ENCODE measurements around the gene SLC26A11. TPM values are rescaled to one million over a fixed set of nuclear protein-coding genes. Genes with fewer than 3 reads are reported as not detected.

The SLC26A11 gene
- total RNA-seq, 4 donors from 2014 or later = 13.2 to 24.7 (median 17.0) TPM

DNA sequence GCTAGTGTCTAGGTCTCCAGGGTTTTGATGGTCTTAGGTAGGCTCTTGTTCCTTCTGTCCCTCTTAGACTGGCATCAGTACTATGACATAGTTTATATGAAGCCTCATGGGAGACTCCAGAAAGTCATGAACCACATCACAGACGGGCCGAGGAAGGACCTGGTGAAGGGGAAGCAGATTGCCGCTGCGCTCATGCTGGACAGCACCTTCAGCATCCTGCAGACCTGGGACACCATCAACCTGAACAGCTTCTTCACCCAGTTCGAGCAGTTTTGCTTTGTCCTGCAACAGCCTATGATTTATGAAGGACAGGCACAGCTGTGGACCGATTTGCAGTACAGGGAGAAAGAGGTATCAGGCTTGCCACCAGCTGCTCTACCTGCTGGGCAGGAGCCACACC is 74.4 kb downstream of the SLC26A11 start:
- in situ Hi-C loops (cut with MboI; ENCODE audit: low pct_ligation_motif_present in 1 of 4, low pct_unique_long_range_greater_than_20kb in 1 of 4, low sequenced_read_pairs in 3 of 4) = no loop called here
- WGBS, 2 donors (ENCODE audit: low coverage in 1 of 2) = 81 to 90% methylated on average over 2 to 6 of the region's 6 CpGs
- no peak for DNase-seq
- TF ChIP-seq POLR2AphosphoS5 (IDR thresholded peaks at IDR 0.05) (no peak), POLR2A (IDR thresholded peaks at IDR 0.05) (no peak), EP300 (IDR thresholded peaks at IDR 0.05; ENCODE audit: low read depth) (no peak)
- TF ChIP-seq, protein P1, sequence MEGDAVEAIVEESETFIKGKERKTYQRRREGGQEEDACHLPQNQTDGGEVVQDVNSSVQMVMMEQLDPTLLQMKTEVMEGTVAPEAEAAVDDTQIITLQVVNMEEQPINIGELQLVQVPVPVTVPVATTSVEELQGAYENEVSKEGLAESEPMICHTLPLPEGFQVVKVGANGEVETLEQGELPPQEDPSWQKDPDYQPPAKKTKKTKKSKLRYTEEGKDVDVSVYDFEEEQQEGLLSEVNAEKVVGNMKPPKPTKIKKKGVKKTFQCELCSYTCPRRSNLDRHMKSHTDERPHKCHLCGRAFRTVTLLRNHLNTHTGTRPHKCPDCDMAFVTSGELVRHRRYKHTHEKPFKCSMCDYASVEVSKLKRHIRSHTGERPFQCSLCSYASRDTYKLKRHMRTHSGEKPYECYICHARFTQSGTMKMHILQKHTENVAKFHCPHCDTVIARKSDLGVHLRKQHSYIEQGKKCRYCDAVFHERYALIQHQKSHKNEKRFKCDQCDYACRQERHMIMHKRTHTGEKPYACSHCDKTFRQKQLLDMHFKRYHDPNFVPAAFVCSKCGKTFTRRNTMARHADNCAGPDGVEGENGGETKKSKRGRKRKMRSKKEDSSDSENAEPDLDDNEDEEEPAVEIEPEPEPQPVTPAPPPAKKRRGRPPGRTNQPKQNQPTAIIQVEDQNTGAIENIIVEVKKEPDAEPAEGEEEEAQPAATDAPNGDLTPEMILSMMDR (IDR thresholded peaks at IDR 0.05) = no peak
- H3K27ac ChIP-seq = no peak overlapping the region
- no peaks in the 10 kb centered on the region for H3K9me3 ChIP-seq
- intact Hi-C loops (cut with DNase I; ENCODE audit: low total_unique reads) = no loop called here
- no peaks in the 10 kb centered on the region for H3K27me3 ChIP-seq
- no peaks in the 10 kb centered on the region for H3K4me1 ChIP-seq
- peaks cover 0 to 72% (median 34%) of the 10 kb centered on the region in 4 donors for H3K36me3 ChIP-seq
- H3K4me3 ChIP-seq = no peak overlapping the region

DNA sequence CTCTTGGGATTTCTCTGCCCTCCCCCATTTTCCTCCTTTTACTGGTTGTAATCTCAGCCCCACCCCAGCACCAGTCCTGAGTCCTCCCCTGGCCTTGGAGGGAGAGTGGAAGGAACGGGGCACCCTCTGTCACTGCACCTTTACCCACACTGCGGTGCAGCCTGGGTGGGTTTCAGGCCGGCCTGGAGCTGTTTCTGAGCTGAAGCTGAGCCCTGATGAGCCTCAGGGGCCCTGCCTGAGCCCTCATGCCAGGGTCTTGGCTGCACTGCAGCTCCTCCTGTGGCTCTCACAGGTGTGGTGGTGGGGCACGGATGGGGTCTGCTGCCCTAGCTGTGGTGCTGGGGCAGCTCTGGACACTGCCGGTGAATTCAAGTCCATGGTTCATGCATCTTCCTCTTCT is 74.9 kb downstream of the SLC26A11 start:
- H3K27ac ChIP-seq = no peak overlapping the region
- TF ChIP-seq, protein P1 (IDR thresholded peaks at IDR 0.05) = no peak
- TF ChIP-seq EP300 (IDR thresholded peaks at IDR 0.05; ENCODE audit: low read depth) = no peak
- TF ChIP-seq POLR2AphosphoS5 (IDR thresholded peaks at IDR 0.05) = no peak
- TF ChIP-seq POLR2A (IDR thresholded peaks at IDR 0.05) = no peak
- no peaks in the 10 kb centered on the region for H3K27me3 ChIP-seq
- in situ Hi-C loops (cut with MboI; ENCODE audit: low pct_ligation_motif_present in 1 of 4, low pct_unique_long_range_greater_than_20kb in 1 of 4, low sequenced_read_pairs in 3 of 4) = no loop called here
- H3K9me3 ChIP-seq = no peaks in the 10 kb centered on the region
- 80 to 92% methylated on average over 2 to 5 of the region's 5 CpGs for WGBS, 2 donors (ENCODE audit: low coverage in 1 of 2)
- H3K36me3 ChIP-seq = peaks cover 0 to 72% (median 32%) of the 10 kb centered on the region in 4 donors
- no peak overlapping the region for H3K4me3 ChIP-seq
- H3K4me1 ChIP-seq = no peaks in the 10 kb centered on the region
- no peak for DNase-seq
- intact Hi-C loops (cut with DNase I; ENCODE audit: low total_unique reads) = no loop called here

DNA sequence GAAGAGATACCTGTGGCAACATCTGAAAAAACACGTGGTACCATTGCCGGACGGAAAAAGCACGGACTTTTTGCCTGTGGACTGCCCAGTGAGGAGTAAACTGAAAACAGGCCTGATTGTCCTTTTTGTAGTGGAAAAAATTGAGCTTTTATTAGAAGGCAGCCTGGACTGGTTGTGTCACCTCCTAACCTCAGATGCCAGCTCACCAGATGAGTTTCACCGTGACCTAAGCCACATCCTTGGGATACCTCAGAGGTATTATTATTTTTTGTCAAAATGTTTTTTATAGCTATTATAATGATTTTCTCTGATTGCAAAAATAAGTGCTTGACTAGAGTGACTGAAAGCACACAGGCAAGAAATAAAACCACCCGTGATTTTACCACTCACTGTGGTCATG is 75.3 kb downstream of the SLC26A11 start:
- intact Hi-C loops (cut with DNase I; ENCODE audit: low total_unique reads) = no loop called here
- Histone ChIP-seq H3K4me3 (no peak overlapping the region), H3K27ac (no peak overlapping the region), H3K9me3 (no peaks in the 10 kb centered on the region), H3K4me1 (no peaks in the 10 kb centered on the region), H3K27me3 (no peaks in the 10 kb centered on the region), H3K36me3 (peaks cover 0 to 76% (median 31%) of the 10 kb centered on the region in 4 donors)
- DNase-seq = no peak
- WGBS, 2 donors (ENCODE audit: low coverage in 1 of 2) = 89 to 100% methylated on average over 5 to 6 of the region's 6 CpGs
- in situ Hi-C loops (cut with MboI; ENCODE audit: low pct_ligation_motif_present in 1 of 4, low pct_unique_long_range_greater_than_20kb in 1 of 4, low sequenced_read_pairs in 3 of 4) = no loop called here
- TF ChIP-seq POLR2A (IDR thresholded peaks at IDR 0.05) = no peak
- no peak for TF ChIP-seq POLR2AphosphoS5 (IDR thresholded peaks at IDR 0.05)
- no peak for TF ChIP-seq EP300 (IDR thresholded peaks at IDR 0.05; ENCODE audit: low read depth)
- TF ChIP-seq, protein P1 (IDR thresholded peaks at IDR 0.05) = no peak

DNA sequence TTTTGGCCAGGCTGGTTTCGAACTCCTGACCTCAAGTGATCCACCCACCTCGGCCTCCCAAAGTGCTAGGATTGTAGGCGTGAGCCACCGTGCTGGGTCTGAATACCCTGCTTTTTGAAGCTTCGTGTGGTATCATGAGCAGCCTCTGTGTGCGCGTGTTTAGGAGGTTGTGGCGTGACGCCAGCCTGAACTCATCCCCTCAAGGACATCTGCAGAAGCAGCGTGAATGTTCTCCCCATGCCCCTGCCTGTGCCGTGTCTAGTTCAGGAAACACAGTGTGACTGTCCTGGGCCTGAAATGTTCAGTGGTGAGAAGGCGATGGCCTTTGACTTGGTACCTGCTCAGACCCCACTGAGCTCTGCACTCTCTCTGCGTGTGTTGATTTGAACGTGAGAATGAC is 76.0 kb downstream of the SLC26A11 start:
- no peak overlapping the region for H3K27ac ChIP-seq
- no peaks in the 10 kb centered on the region for H3K27me3 ChIP-seq
- 91 to 92% methylated on average over 2 to 14 of the region's 14 CpGs for WGBS, 2 donors (ENCODE audit: low coverage in 1 of 2)
- H3K36me3 ChIP-seq = peaks cover 0 to 83% (median 29%) of the 10 kb centered on the region in 4 donors
- in situ Hi-C loops (cut with MboI; ENCODE audit: low pct_ligation_motif_present in 1 of 4, low pct_unique_long_range_greater_than_20kb in 1 of 4, low sequenced_read_pairs in 3 of 4) = no loop called here
- no peak for DNase-seq
- intact Hi-C loops (cut with DNase I; ENCODE audit: low total_unique reads) = no loop called here
- no peaks in the 10 kb centered on the region for H3K4me1 ChIP-seq
- H3K9me3 ChIP-seq = no peaks in the 10 kb centered on the region
- TF ChIP-seq POLR2AphosphoS5 (IDR thresholded peaks at IDR 0.05) = no peak
- TF ChIP-seq EP300 (IDR thresholded peaks at IDR 0.05; ENCODE audit: low read depth) = no peak
- TF ChIP-seq, protein P1 (IDR thresholded peaks at IDR 0.05) = no peak
- no peak for TF ChIP-seq POLR2A (IDR thresholded peaks at IDR 0.05)
- no peak overlapping the region for H3K4me3 ChIP-seq

Data from transverse colon (tissue), 4 donors.